AG09309 (cell line): ENCODE measurements around the gene FGF14.

Experiments used
- DNase-seq: peaks from one replicate; pipeline ENCODE4 v3.0.0-alpha.2; 2010; ENCODE audit warnings: low read depth
- H3K4me3 ChIP-seq: 2 replicates; pipeline ENCODE4 v1.5.1; 2011; ENCODE audit warnings: mild to moderate bottlenecking, low read depth, low read length, moderate library complexity; ENCODE audit not compliant: control insufficient read depth
- TF ChIP-seq, protein P1 (sequence below): IDR thresholded peaks from 2 replicates; pipeline ENCODE4 v1.5.1; 2011; ENCODE audit warnings: mild to moderate bottlenecking, low read depth, low read length, inconsistent platforms; ENCODE audit not compliant: insufficient read depth, control insufficient read depth; ENCODE audit errors: missing control alignments

Gene FGF14

DNA sequence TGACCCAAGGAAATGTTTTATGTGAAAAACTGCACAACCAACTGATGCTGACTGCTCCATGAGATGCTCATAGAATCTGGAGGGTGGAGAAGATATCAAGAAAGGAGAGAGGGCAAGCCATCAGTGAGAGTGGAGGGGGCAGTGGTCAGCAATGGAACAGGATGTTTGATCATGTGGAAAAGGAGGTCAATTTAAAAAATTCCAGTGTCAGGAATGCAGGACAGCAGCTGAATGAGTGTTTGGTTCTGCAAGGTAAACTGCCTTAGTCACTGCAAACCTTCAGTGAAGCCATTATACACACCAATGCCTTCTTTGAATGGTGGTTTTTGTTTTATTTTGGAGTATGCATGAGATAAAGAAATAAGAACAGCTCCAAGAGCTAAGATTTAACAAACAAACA, 121.5 kb downstream of the FGF14 start:
- TF ChIP-seq, protein P1, sequence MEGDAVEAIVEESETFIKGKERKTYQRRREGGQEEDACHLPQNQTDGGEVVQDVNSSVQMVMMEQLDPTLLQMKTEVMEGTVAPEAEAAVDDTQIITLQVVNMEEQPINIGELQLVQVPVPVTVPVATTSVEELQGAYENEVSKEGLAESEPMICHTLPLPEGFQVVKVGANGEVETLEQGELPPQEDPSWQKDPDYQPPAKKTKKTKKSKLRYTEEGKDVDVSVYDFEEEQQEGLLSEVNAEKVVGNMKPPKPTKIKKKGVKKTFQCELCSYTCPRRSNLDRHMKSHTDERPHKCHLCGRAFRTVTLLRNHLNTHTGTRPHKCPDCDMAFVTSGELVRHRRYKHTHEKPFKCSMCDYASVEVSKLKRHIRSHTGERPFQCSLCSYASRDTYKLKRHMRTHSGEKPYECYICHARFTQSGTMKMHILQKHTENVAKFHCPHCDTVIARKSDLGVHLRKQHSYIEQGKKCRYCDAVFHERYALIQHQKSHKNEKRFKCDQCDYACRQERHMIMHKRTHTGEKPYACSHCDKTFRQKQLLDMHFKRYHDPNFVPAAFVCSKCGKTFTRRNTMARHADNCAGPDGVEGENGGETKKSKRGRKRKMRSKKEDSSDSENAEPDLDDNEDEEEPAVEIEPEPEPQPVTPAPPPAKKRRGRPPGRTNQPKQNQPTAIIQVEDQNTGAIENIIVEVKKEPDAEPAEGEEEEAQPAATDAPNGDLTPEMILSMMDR = no peak
- no peak overlapping the region for H3K4me3 ChIP-seq
- no peak for DNase-seq

DNA sequence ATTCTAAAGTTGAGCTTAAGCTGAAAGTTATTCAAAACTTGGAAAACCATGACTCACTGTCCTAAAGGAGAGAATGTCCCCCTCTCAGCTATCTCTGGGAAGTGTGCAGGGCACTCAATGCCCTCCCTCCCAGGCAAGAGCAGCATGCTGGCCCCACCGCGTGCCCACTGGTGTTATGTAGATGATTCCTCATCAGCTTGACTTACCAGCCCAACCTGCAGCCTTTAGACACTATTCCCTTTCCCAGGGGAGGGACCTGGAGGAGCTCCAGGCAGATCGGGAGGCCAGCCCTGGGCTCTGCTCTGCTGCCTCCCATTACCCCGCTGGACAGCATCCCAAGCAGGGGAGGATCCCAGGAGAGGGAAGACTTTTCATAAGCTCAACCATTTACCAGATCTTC, 124.6 kb downstream of the FGF14 start:
- H3K4me3 ChIP-seq = no peak overlapping the region
- DNase-seq = no peak
- TF ChIP-seq, protein P1 = no peak

DNA sequence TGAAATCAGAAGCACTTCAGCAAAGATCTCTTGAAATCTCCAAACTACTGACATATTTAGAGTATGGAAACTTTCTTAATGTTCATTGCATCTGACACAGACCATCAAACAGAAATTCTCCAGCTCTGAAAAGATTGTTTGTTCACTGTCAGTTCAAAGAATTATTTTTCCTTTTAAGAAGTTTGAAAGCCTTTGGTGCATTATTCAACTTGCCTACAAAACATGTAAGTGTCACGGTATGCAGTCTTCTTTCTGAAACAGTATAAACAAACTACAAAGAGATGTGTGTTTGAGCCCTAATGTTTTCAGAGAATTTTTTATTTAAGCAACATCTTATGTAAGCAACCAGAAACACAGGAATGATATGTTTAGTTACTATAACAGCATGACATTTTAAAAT, 125.4 kb downstream of the FGF14 start:
- TF ChIP-seq, protein P1 = no peak
- DNase-seq = no peak
- H3K4me3 ChIP-seq = no peak overlapping the region

DNA sequence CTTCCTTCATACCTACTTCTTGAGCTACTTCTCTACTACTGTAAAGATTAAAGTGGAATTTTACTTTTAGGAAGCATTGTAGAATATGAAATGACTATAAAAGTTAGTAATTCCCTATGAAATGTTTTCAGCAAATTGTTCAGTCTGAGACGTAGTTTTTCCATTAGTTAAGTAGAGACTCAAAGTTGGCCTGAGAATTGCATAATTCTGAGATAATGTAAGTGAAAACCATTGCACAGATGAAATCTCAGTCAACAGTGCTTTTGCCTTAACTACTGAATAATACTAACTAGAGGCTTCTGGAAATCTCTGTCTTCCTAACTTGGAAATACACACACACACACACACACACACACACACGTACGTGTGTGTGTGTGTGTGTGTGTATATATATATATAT, 125.9 kb downstream of the FGF14 start:
- TF ChIP-seq, protein P1 = no peak
- H3K4me3 ChIP-seq = no peak overlapping the region
- no peak for DNase-seq

DNA sequence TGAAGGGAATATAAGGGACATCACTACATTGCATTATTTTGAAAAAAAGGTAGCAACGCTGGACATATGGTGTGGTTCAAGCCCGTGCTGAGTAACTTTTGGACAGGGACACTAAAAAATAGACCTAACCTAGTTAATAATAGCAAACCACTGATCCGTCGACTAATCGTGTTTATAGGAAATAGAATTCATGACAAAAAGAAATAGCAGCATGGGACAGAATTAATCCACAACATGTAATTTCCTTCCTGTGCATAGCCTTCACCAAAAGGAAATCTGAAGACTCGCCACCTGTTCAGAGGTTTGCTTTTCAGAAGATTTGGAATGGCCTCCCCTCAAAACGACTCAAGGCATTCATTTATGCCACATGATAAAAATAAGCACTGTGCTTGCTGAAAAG, 128.7 kb downstream of the FGF14 start:
- no peak for DNase-seq
- no peak overlapping the region for H3K4me3 ChIP-seq
- TF ChIP-seq, protein P1 = no peak

DNA sequence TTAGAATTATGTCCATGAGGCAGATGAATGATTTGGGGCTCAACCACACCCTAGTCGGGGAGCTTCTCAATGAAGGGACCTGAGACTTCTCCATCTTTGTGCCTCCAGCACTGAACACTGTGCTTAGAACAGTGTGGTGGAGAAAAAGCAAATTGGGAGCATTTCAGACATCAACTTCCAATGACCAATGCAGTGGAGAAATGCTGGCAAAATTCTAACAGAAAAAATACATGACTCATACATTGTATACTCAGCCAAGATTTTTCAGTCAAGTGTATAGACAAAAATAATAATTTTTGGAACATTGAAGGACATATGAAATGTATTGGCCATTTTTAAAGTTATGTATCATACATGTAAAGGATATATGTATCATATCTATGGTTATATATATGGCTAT, 134.7 kb downstream of the FGF14 start:
- TF ChIP-seq, protein P1 = no peak
- no peak overlapping the region for H3K4me3 ChIP-seq
- no peak for DNase-seq

DNA sequence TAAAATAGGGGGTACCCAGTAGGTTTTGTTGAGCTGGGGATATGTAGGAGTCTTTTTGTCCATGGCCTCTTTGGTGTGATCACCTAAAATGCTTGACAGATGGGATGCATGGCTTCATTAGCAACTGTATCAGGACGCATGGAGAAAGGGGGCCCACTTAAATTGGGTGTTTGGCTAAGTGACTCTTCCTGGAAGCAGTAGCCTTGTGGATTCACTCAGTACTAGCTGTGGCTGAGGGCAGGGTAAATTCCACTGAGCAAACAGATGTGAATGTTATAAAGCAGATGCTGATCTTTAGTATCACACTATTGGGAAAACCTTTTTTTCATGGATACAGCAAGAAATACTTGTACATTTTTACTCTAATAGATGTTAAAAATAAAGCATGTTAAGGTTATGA, 140.0 kb downstream of the FGF14 start:
- DNase-seq = no peak

More for the DNA sequence above, 140.0 kb downstream of the FGF14 start:
- TF ChIP-seq, protein P1 = no peak
- H3K4me3 ChIP-seq = no peak overlapping the region
